Ramos (cell line): ENCODE measurements around the gene AP2B1.
"Not testable (repeated sequence)": the region's sequence is repeated elsewhere in the genome, so short reads cannot be mapped to it uniquely, and the experiment has no call there.

Source experiments
- in situ Hi-C: fragments of 300-500 bp; cut with MboI; formaldehyde crosslinking; loops from one replicate; pipeline ENCODE4 v1.14.3; 2022; ENCODE audit warnings: low sequenced_read_pairs; ENCODE audit not compliant: unreplicated experiment

The AP2B1 gene

GRCh38 chr17:35587074-35587961 is at the start of gene AP2B1:
Gene AP2B1, plus strand, starts transcription at chr17:35587322. Its CDS starts 6,709 bp downstream, at chr17:35594031.
- in situ Hi-C loops: no loop called here

GRCh38 chr17:35537601-35538141 is 49.5 kb upstream of the AP2B1 start, which contains the start of gene SLFN12L:
Gene SLFN12L, minus strand, starts transcription at chr17:35537678. Its CDS starts 15,314 bp downstream, at chr17:35522364.
- in situ Hi-C loops: loop anchor here (5.0 to 10.0 kb wide), 2 partner anchors 225 to 373 kb away; no protein-coding TSS in a partner anchor

- in situ Hi-C loops: loop anchor here (5.0 to 10.0 kb wide), 2 partner anchors 227 to 375 kb away; no protein-coding TSS in a partner anchor
Observed at GRCh38 chr17:35539659-35540026, 47.5 kb upstream of the AP2B1 start.

- in situ Hi-C loops: no loop called here
Observed at GRCh38 chr17:35540589-35541404, 46.3 kb upstream of the AP2B1 start.

- in situ Hi-C loops: no loop called here
Observed at GRCh38 chr17:35541434-35541833, 45.7 kb upstream of the AP2B1 start.

GRCh38 chr17:35542990-35543389 is 44.1 kb upstream of the AP2B1 start:
- in situ Hi-C loops: no loop called here

GRCh38 chr17:35543856-35544255 is 43.3 kb upstream of the AP2B1 start:
- in situ Hi-C loops: no loop called here

GRCh38 chr17:35545150-35545549 is 42.0 kb upstream of the AP2B1 start:
- in situ Hi-C loops: no loop called here

GRCh38 chr17:35546487-35546886 is 40.6 kb upstream of the AP2B1 start:
- in situ Hi-C loops: no loop called here

- in situ Hi-C loops: no loop called here
Observed at GRCh38 chr17:35548208-35548810, 38.8 kb upstream of the AP2B1 start.

- in situ Hi-C loops: no loop called here
Observed at GRCh38 chr17:35548978-35549377, 38.1 kb upstream of the AP2B1 start.

- in situ Hi-C loops: no loop called here
Observed at GRCh38 chr17:35553310-35553709, 33.8 kb upstream of the AP2B1 start.

GRCh38 chr17:35554668-35555067 is 32.5 kb upstream of the AP2B1 start:
- in situ Hi-C loops: no loop called here

- in situ Hi-C loops: no loop called here
Observed at GRCh38 chr17:35555691-35556090, 31.4 kb upstream of the AP2B1 start.

- in situ Hi-C loops: no loop called here
Observed at GRCh38 chr17:35557353-35557752, 29.8 kb upstream of the AP2B1 start.

GRCh38 chr17:35559495-35560210 is 27.5 kb upstream of the AP2B1 start:
- in situ Hi-C loops: no loop called here

GRCh38 chr17:35560703-35561102 is 26.4 kb upstream of the AP2B1 start, which contains the start of gene SLFN14:
Gene SLFN14, minus strand, starts transcription at chr17:35560819. Its CDS starts 2,757 bp downstream, at chr17:35558062.
- in situ Hi-C loops: no loop called here

GRCh38 chr17:35563181-35563580 is 23.9 kb upstream of the AP2B1 start:
- in situ Hi-C loops: not testable (repeated sequence)

- in situ Hi-C loops: no loop called here
Observed at GRCh38 chr17:35566968-35567367, 20.2 kb upstream of the AP2B1 start.

GRCh38 chr17:35568561-35568960 is 18.6 kb upstream of the AP2B1 start:
- in situ Hi-C loops: no loop called here
